K562 (cell line): ENCODE measurements around the gene TRDMT1. TPM values are rescaled to one million over a fixed set of nuclear protein-coding genes. Genes with fewer than 3 reads are reported as not detected.

ENCODE experiments used
- CCNT2 ChIP-seq: IDR thresholded peaks from 2 replicates; pipeline ENCODE4 v1.6.1; 2011; ENCODE audit warnings: borderline replicate concordance, low read depth, mild to moderate bottlenecking, moderate library complexity, mixed read lengths, low read length; ENCODE audit not compliant: insufficient read length; ENCODE audit errors: extremely low read depth
- ELF4 ChIP-seq: fragments of 450-650 bp; formaldehyde crosslinking; IDR thresholded peaks from 2 replicates; pipeline ENCODE4 v1.4.0; 2022; ENCODE audit warnings: missing genetic modification characterization
- FOXA3 ChIP-seq, 2 experiments: fragments of 450-650 bp in 1 of 2; sonication (generic) in 1 of 2; formaldehyde crosslinking; IDR thresholded peaks in 1 of 2; conservative IDR thresholded peaks in 1 of 2; 2 replicates each; pipeline versions ENCODE4 v1.4.0 to v1.8.0; 2020 to 2022; ENCODE audit warnings: mild to moderate bottlenecking in 2 of 2, missing genetic modification reagents in 1 of 2
- FUS ChIP-seq: fragments of 200-400 bp; formaldehyde crosslinking; optimal IDR thresholded peaks from 2 replicates; pipeline ENCODE3; 2017; ENCODE audit warnings: low read depth, low read length
- HIVEP1 ChIP-seq: fragments of 250-450 bp; sonication (Bioruptor Pico); IDR thresholded peaks from 2 replicates; pipeline ENCODE4 v1.4.0; 2020; ENCODE audit warnings: mild to moderate bottlenecking
- HOMEZ ChIP-seq: fragments of 250-450 bp; sonication (Bioruptor Pico); IDR thresholded peaks from 2 replicates; pipeline ENCODE4 v1.4.0; 2020; ENCODE audit warnings: mild to moderate bottlenecking, moderate library complexity
- MXI1 ChIP-seq: IDR thresholded peaks from 2 replicates; pipeline ENCODE4 v1.6.1; 2011; ENCODE audit warnings: low read depth, mild to moderate bottlenecking, improper control_type of control experiment, low read length
- MYNN ChIP-seq, 2 experiments: sonication (generic); formaldehyde crosslinking in 1 of 2; IDR thresholded peaks; 2 replicates each; pipeline versions ENCODE4 v1.5.0 to v1.6.1; 2016 to 2020; ENCODE audit warnings: antibody characterized with exemption in 1 of 2, missing genetic modification reagents in 1 of 2
- NFIC ChIP-seq: fragments of 450-650 bp; IDR thresholded peaks from 2 replicates; pipeline ENCODE4 v1.6.1; 2017; ENCODE audit warnings: mild to moderate bottlenecking, inconsistent platforms
- PRPF4 ChIP-seq: fragments of 200-400 bp; formaldehyde crosslinking; IDR thresholded peaks from one replicate; pipeline ENCODE4 v1.6.1; 2017; ENCODE audit warnings: low read length, low read depth, mild to moderate bottlenecking; ENCODE audit not compliant: insufficient read depth, poor library complexity, severe bottlenecking
- RCOR1 ChIP-seq, 2 experiments: IDR thresholded peaks; 2 replicates each; pipeline ENCODE4 v1.6.1; 2012; ENCODE audit warnings: low read depth in 2 of 2, low read length in 2 of 2, borderline replicate concordance in 1 of 2, improper control_type of control experiment in 1 of 2
- SAFB2 ChIP-seq: fragments of 200-400 bp; formaldehyde crosslinking; IDR thresholded peaks from 2 replicates; pipeline ENCODE4 v1.6.1; 2018; ENCODE audit warnings: borderline replicate concordance, low read length, low read depth, moderate library complexity; ENCODE audit not compliant: severe bottlenecking
- TBL1XR1 ChIP-seq, 2 experiments: IDR thresholded peaks; 2 replicates each; pipeline ENCODE4 v1.6.1; 2012; ENCODE audit warnings: improper control_type of control experiment in 2 of 2, low read length in 2 of 2, mild to moderate bottlenecking in 1 of 2
- ZBTB33 ChIP-seq: sonication (generic); formaldehyde crosslinking; IDR thresholded peaks from 2 replicates; pipeline ENCODE4 v1.8.1; 2023; ENCODE audit warnings: mild to moderate bottlenecking, missing genetic modification reagents
- ZEB2 ChIP-seq: fragments of 450-650 bp; IDR thresholded peaks from 2 replicates; pipeline ENCODE4 v1.6.1; 2016
- ZNF77 ChIP-seq: fragments of 250-450 bp; sonication (Bioruptor Pico); IDR thresholded peaks from 2 replicates; pipeline ENCODE4 v1.5.0; 2020
- ZNF79 ChIP-seq: fragments of 250-450 bp; sonication (Bioruptor Pico); IDR thresholded peaks from 2 replicates; pipeline ENCODE4 v1.4.0; 2020; ENCODE audit warnings: low read depth, mild to moderate bottlenecking, moderate library complexity
- polyA plus RNA-seq, 8 experiments: library from polyadenylated mRNA; depleted of rRNA in 4 of 8; stranded (reverse) in 5 of 8; unstranded in 3 of 8; fragments of >200 nt; fragmentation: Nextera tagmentation in 2 of 8; fragmentation: Illumina TruSeq in 1 of 8; extraction: Ambion mirVana in 2 of 8; extraction: Trizol in 1 of 8; gene quantifications; 2 replicates each; pipeline versions ENCODE4 v1.2.1 to v1.2.3, GENCODE V29; 2011 to 2014; ENCODE audit warnings: inconsistent platforms in 1 of 8, missing spikeins in 1 of 8
- total RNA-seq, 7 experiments: library from RNA; depleted of rRNA in 6 of 7; stranded (reverse); fragments of >200 nt in 6 of 7; fragmentation: Illumina TruSeq in 2 of 7; extraction: Trizol in 2 of 7; gene quantifications; 2 replicates each; pipeline versions ENCODE4 v1.2.1 to v1.2.3, GENCODE V29; 2011 to 2021; ENCODE audit warnings: low replicate concordance in 1 of 7
- TF ChIP-seq, protein P1 (sequence below): fragments of 250-450 bp; sonication (Bioruptor Pico); IDR thresholded peaks from 2 replicates; pipeline ENCODE4 v1.4.0; 2020; ENCODE audit warnings: mild to moderate bottlenecking
- TF ChIP-seq, protein P2 (sequence below): fragments of 200-800 bp; sonication (Bioruptor generic); IDR thresholded peaks from 2 replicates; pipeline ENCODE4 v1.6.1; 2017; ENCODE audit warnings: missing genetic modification characterization, missing compliant biosample characterization

Gene TRDMT1
- total and polyA plus RNA-seq, 9 of the 15 experiments (the other 6 are each of a cell fraction or from before 2014, with no cell fraction given) = 5.4 to 12.6 (median 9.3) TPM

DNA sequence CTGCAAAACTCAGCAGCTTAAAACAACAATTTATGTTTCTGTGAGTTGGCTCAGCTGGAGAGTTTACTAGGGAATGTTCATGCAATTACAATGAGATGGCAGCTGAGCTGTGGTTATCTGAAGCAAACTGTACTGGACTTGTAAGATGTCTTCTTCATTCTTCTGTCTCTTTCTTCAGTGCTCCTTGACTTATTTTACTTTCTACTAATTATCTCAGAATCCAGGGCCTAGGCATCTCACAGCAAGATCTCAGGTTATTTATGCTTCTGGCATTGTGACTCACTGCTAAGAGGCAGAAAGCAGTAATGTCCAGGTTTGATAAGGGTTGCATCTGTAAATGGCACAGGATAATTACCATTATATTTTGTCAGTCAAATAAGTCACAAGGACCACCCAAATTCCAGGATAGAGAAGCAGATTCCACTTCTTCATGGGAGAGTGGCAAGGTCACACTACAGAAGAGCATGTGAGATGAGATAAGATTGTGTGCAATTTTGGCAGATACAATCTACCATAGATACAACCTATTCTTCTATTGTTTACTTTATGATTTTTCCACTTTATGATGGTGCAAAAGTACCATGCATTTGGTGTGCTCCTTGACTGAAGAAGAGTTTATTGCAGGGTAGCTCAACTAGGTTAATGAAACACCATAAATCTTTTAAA lies 43.4 kb upstream of the TRDMT1 start (continued):
- TF ChIP-seq TBL1XR1 (IDR thresholded peaks at IDR 0.05; ENCODE audit: low read length in 2 of 2) = 0 out of 4 replicates have a peak, but pooled peaks of 1 of the 2 experiments have one; percentile 12
- TF ChIP-seq HIVEP1 = no peak
- TF ChIP-seq FOXA3 (CRISPR knock-in tag; conservative IDR thresholded peaks at IDR 0.05 in 1 of 2, IDR thresholded peaks at IDR 0.05 in 1 of 2) = no peak
- TF ChIP-seq ZNF77 (CRISPR knock-in tag) = no peak
- TF ChIP-seq SAFB2 = no peak
- TF ChIP-seq MYNN (IDR thresholded peaks at IDR 0.05) = no peak
- no peak for TF ChIP-seq MYNN (CRISPR knock-in tag; IDR thresholded peaks at IDR 0.05)
- no peak for TF ChIP-seq MXI1
- TF ChIP-seq ZEB2 = no peak
- TF ChIP-seq ZNF79 (CRISPR knock-in tag) = no peak
- TF ChIP-seq NFIC = peak; percentile 48; the same call in 1 of the 2 replicates
- TF ChIP-seq ELF4 = no peak
- no peak for TF ChIP-seq HOMEZ (CRISPR knock-in tag)
- TF ChIP-seq, protein P1, sequence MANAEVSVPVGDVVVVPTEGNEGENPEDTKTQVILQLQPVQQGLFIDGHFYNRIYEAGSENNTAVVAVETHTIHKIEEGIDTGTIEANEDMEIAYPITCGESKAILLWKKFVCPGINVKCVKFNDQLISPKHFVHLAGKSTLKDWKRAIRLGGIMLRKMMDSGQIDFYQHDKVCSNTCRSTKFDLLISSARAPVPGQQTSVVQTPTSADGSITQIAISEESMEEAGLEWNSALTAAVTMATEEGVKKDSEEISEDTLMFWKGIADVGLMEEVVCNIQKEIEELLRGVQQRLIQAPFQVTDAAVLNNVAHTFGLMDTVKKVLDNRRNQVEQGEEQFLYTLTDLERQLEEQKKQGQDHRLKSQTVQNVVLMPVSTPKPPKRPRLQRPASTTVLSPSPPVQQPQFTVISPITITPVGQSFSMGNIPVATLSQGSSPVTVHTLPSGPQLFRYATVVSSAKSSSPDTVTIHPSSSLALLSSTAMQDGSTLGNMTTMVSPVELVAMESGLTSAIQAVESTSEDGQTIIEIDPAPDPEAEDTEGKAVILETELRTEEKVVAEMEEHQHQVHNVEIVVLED (CRISPR knock-in tag) = no peak
- TF ChIP-seq PRPF4 = no peak
- peak in 1 of 2 experiments; percentile 26; a peak in 1 of 4 replicates for TF ChIP-seq RCOR1 (IDR thresholded peaks at IDR 0.05; ENCODE audit: borderline replicate concordance in 1 of 2, low read depth in 2 of 2, low read length in 2 of 2)
- TF ChIP-seq ZBTB33 = no peak
- peak; percentile 55 for TF ChIP-seq CCNT2
- TF ChIP-seq, protein P2, sequence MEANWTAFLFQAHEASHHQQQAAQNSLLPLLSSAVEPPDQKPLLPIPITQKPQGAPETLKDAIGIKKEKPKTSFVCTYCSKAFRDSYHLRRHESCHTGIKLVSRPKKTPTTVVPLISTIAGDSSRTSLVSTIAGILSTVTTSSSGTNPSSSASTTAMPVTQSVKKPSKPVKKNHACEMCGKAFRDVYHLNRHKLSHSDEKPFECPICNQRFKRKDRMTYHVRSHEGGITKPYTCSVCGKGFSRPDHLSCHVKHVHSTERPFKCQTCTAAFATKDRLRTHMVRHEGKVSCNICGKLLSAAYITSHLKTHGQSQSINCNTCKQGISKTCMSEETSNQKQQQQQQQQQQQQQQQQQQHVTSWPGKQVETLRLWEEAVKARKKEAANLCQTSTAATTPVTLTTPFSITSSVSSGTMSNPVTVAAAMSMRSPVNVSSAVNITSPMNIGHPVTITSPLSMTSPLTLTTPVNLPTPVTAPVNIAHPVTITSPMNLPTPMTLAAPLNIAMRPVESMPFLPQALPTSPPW = no peak
- TF ChIP-seq FUS = no peak
